GM18868 (cell line): ENCODE results near the gene FAM72D.
"Not testable (repeated sequence)": the region's sequence is repeated elsewhere in the genome, so short reads cannot be mapped to it uniquely, and the experiment has no call there.

Experiments used
- ATAC-seq: cut with Tn5 transposase; IDR thresholded peaks from one replicate; pipeline ENCODE4 v1.9.1; 2021; ENCODE audit warnings: mild to moderate bottlenecking, moderate library complexity; ENCODE audit not compliant: unreplicated experiment

Gene FAM72D

DNA sequence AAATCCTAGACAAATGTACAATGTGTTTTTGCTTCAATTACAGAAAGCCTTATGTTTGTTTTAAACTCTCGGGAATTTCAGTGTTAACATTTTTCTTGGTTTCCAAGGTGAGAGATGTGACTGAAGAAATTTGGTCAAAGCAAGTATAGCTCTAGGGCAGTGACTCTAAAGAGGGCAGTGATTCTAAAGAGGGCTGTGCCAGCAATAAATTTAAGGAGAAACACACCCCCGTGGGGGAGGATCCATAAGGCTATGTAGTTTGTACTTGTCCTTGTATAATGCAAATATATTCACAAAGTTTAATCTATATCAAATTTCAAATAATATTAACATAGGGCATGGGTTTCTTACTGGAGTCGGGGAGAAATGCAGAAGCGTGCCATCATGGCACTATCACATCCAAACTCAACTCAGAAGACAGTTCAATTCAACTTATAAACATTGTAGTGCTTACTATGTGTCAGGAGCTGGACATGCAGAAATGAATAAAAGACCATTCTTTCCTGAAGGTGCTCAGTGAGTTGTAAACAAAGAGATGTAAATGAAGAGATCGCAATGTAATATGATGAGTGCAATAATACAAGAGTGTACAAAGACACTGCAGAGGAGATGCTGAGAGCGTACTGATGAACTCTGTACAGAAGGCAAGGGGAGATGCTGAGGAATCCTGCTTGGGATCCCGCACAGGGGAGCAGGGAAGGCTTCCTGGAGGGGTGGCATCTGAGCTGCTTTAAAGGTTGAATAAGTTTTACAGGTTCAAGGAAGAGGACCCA is 13.1 kb upstream of the FAM72D start:
- ATAC-seq = not testable (repeated sequence)

GRCh38 chr1:145093517-145094149 is 2.1 kb upstream of the FAM72D start:
- not testable (repeated sequence) for ATAC-seq

DNA sequence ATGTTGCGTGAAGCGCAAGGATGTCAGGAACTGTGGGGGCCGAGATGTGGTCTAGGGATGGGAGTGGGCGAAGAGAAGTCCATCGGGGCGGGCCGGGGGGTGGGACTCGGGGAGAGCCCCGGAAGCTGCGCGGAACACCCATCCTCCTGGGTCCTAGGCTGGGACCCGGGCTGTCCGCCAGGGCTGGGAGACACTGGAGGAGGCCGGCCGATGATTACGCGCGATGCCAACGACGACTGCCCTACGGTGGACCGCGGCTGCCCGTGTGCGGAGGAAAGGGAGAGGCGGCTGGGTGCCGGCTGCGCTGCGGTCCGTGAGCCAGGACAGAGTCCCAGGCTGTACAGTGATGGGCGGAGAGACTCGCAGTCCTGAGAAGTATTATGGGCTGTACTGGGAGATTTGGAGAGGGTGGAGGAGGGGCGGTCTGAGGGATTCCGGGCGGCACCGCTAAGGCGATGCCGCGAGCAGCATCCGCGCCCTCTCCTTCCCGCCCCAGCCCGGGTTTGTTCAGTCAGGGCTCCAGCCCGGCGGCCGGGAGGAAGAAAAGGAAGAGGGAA is 1.0 kb upstream of the FAM72D start:
- peak; percentile 1 for ATAC-seq

DNA sequence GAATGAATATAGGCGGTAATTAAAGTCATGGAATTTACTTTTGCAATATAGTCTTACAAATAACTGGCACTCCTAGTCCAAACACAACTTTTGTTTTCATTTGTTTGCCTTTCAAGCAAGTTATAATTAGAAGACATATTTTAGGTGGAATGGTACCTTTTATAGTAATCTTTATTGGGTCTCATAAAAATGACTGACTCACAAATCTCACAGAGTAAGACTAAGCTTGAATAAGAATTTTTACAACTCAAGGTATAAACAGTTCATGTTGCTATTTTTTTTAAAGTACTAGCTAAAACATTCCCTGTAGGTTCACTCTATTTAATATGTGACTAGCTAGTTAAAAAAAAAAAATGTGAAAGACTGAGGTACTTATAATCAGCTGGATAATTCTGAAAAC is 6.0 kb downstream of the FAM72D start:
- not testable (repeated sequence) for ATAC-seq

DNA sequence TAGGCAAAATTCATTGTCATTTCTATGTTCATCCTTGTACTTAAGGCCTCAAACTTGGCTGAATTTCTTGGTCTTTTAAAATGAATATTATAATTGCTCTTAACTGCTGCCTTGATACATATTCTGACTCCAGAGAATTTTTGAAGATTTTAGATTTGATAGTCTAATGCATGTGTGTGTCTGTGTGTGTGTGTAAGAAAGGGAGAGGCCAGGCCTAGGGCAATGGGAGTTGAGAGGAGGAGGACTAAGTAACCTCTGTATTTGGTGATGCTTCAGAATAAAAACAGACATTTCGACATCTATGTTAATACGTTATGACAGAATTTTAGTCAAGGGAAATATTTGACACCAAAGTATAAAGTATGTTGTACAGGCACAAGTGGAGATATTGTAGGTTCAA is 7.5 kb downstream of the FAM72D start:
- ATAC-seq = not testable (repeated sequence)

- not testable (repeated sequence) for ATAC-seq
Observed at GRCh38 chr1:145111674-145112073, 15.9 kb downstream of the FAM72D start.

GRCh38 chr1:145112703-145113102 is 16.9 kb downstream of the FAM72D start:
- ATAC-seq = not testable (repeated sequence)

GRCh38 chr1:145114560-145115057 is 18.8 kb downstream of the FAM72D start:
- ATAC-seq = not testable (repeated sequence)

DNA sequence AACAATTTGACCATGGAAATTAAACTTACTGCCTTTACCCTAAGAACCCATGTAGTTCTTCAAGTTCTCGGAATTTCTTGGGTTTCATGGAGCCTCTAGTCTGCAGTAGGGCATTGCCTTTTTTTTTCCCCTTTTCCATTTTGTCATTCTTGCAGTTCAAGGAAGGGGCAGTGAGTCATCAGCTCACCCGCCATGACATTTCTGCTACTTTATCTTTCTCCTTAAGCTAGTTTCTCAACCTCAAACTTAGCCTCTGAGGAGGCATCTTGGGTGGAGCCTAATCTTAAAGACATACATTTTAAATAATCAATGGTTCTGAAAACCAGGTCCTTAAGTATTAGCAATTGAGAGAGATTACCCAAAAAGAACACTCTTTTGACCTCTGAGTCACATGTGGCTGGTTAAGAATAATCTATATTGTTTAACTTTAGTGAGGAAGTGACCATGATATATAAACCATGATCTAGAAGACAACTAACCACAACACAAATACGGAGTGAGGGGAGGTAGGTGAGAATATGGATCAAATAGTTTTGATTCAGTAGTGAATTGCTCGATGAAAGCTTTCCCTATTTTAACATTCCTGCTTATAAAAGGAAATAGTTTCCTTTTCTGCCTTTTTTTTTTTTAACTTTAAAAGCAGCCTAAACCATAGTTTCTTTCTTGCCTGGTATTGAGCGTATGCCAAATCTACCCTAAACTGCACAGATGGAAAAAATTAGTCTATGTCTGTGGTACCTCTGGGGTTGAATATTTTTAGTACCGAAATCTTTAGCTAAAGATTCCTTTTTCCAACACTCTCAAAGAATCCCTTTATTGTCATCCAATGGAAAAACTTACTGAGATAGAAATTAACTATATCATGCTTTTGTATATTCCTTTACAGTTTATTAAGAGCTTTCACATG is 20.1 kb downstream of the FAM72D start:
- ATAC-seq = not testable (repeated sequence)

- ATAC-seq = not testable (repeated sequence)
Observed at GRCh38 chr1:145119842-145120241, 24.1 kb downstream of the FAM72D start.

DNA sequence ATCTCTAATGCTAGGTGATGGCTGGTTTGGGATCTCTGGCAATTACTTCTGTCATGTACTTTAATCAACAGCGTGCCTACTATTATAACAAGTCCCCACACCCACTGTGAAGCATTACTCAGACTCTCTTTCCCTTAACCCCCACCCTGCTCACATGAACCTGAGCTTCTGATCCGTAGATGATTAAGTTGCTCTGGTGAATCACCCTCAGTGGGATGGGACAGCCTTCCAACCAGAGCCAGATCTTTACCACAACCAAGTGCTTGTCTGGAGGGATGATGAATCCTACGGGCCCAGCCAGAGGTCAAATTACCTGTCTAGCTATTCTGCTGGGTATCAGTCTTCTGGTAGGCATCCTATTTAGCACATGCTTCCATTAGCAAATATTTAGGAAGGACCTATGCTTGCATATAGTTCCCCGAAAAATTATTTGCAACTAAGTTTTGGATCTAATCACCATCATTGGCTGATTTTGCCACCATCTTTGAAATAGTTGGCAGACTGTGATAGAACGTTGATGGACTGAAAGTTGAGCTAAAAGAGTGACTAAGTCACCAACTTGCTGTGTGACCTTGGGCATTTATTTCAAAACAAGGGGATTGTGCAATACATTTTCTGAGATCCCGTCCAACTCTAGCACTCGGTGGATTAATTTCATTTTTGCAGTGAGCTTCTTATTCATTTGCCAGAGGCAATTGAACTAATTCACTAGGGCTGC is 26.7 kb downstream of the FAM72D start:
- ATAC-seq = not testable (repeated sequence)

- not testable (repeated sequence) for ATAC-seq
Observed at GRCh38 chr1:145123062-145123395, 27.3 kb downstream of the FAM72D start.

DNA sequence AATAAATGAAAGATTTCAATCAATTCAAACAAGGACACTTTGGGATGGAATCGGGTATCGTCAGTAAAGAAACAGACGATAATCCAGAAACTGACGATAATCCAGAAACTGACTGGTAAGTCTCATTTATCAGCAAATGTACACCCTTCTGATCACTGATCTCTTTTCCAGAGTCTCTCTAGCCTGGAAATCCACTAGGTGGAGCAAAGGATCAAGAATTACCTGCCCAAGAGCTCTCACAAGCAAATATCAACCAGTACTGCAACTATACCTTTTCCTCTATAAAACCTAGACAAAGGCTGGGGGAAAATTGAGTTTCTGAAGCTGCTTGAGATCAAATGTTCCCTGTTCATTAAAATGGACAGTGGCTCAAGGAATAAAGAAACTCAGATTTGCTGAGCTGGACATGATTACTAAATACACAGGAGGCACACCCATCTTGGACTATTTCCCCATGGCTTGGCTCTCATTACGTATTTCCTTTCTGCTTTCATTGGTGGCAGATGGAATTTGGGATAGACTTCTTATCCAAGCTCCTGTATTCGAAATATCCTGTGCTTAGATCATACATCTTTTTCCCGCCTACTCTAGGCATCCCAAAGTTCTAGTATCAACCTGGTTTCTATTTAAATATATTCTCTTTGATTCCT is 28.3 kb downstream of the FAM72D start:
- not testable (repeated sequence) for ATAC-seq

- not testable (repeated sequence) for ATAC-seq
Observed at GRCh38 chr1:145125112-145125511, 29.3 kb downstream of the FAM72D start.

DNA sequence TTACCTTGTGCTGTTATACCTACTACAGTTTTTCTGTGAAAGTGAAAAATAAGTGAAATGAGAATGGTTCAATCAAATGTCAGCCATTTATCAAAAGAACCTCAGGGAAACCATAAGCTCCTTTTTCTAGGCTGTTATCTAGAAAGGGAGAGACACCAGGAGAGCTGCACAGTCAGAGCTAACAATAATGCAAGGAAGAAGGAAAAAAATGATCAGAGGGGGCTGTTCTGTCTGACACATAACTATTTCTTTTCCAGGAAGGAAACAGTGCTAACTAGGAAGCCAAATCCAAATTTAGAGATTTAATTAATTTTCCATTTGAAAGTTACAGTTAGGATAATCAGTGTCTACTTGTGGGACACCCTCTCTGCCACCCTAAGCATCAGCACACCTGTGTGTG is 31.4 kb downstream of the FAM72D start:
- ATAC-seq = not testable (repeated sequence)

GRCh38 chr1:145128697-145129469 is 33.1 kb downstream of the FAM72D start:
- not testable (repeated sequence) for ATAC-seq

GRCh38 chr1:145134476-145134875 is 38.7 kb downstream of the FAM72D start:
- not testable (repeated sequence) for ATAC-seq

- not testable (repeated sequence) for ATAC-seq
Observed at GRCh38 chr1:145140549-145140948, 44.8 kb downstream of the FAM72D start.
